ENCODE measurements around the gene DMD.
A peak's percentile ranks its signal among the peaks of the same experiment; 100 is the strongest.
"Not testable (repeated sequence)": the region's sequence is repeated elsewhere in the genome, so short reads cannot be mapped to it uniquely, and the experiment has no call there.

DMD gene

GRCh38 chrX:32280921-32281320 is 930.4 kb downstream of the DMD start:
- peaks cover 2% of the 10 kb centered on the region for H3K4me1 ChIP-seq (ENCODE audit: insufficient read depth, low read length)
- H3K36me3 ChIP-seq (ENCODE audit: insufficient read depth, low read length) = no peaks in the 10 kb centered on the region
- no peak overlapping the region for H3K4me3 ChIP-seq (ENCODE audit: low read length)
- H2AFZ ChIP-seq (ENCODE audit: low read depth, low read length) = no peak overlapping the region
- no peaks in the 10 kb centered on the region for H3K9me3 ChIP-seq (ENCODE audit: low read length)
- H3K27me3 ChIP-seq (ENCODE audit: insufficient read depth, low read length) = no peaks in the 10 kb centered on the region

- H3K4me3 ChIP-seq (ENCODE audit: low read length) = no peak overlapping the region
- H3K36me3 ChIP-seq (ENCODE audit: insufficient read depth, low read length) = no peaks in the 10 kb centered on the region
- H3K9me3 ChIP-seq (ENCODE audit: low read length) = no peaks in the 10 kb centered on the region
- H2AFZ ChIP-seq (ENCODE audit: low read depth, low read length) = no peak overlapping the region
- peaks cover 2% of the 10 kb centered on the region for H3K4me1 ChIP-seq (ENCODE audit: insufficient read depth, low read length)
- no peaks in the 10 kb centered on the region for H3K27me3 ChIP-seq (ENCODE audit: insufficient read depth, low read length)
These were observed 930.9 kb downstream of the DMD start for GRCh38 chrX:32280489-32280888.

DNA sequence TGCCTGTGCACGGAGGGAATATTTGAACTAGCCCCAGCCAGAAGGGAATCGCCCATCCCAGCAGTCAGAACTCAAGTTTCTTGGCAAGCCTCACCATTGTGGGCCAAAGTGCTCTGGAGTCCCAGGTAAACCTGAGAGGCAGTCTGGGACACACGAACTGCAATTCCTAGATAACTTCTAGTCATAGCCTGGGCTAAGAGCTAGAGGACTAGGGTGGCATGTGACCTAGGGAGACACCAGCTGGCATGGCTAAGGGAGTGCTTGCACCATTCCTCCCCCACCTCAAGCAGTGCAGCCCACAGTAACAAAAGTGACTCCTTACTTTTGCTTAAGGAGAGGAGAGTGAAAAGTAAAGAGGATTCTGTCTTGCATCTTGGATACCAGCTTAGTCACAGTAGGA is 935.2 kb downstream of the DMD start:
- H3K4me3 ChIP-seq (ENCODE audit: low read length) = no peak overlapping the region
- no peaks in the 10 kb centered on the region for H3K36me3 ChIP-seq (ENCODE audit: insufficient read depth, low read length)
- H3K27me3 ChIP-seq (ENCODE audit: insufficient read depth, low read length) = no peaks in the 10 kb centered on the region
- peaks cover 2% of the 10 kb centered on the region for H3K4me1 ChIP-seq (ENCODE audit: insufficient read depth, low read length)
- H2AFZ ChIP-seq (ENCODE audit: low read depth, low read length) = no peak overlapping the region
- no peaks in the 10 kb centered on the region for H3K9me3 ChIP-seq (ENCODE audit: low read length)

DNA sequence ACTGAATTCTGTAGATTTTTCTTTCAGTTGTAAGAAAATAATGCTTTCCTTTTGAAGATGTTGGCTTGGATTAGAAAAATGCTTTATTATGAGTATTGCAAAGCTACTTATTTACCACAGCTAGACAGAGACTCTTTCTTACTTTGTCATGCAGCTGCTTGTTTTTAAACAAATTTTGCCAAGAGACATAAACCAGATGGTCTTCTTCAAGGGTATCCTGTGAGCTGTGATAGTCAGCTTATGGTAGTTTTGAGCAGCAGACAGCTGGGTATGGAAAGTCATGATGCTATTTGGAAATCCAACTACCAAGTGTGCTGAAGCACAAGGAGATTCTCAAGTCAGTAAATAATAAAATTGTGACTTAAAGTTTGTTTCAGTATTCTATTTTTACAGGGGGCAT is 941.5 kb downstream of the DMD start:
- no peak overlapping the region for H2AFZ ChIP-seq (ENCODE audit: low read depth, low read length)
- no peaks in the 10 kb centered on the region for H3K9me3 ChIP-seq (ENCODE audit: low read length)
- no peaks in the 10 kb centered on the region for H3K36me3 ChIP-seq (ENCODE audit: insufficient read depth, low read length)
- no peak overlapping the region for H3K4me3 ChIP-seq (ENCODE audit: low read length)
- H3K4me1 ChIP-seq (ENCODE audit: insufficient read depth, low read length) = no peaks in the 10 kb centered on the region
- no peaks in the 10 kb centered on the region for H3K27me3 ChIP-seq (ENCODE audit: insufficient read depth, low read length)

DNA sequence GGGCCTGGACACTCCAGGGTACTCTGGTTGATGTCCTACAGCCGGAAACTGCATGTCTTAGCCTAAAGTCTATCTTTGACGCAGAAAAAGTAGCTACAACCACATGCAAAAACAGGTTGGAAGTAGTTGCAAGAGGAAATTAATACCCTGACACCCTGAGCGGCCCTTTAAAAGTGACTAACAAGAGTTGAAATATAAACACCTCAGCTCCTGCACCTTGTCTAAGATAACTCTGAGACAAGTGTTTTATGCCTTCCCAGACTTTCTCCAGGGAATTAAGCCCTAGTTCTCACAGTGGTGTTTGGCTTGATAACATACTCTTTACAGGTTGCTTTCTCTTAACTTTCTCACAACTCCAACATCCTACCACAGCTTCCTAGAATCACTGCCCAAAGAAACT is 943.1 kb downstream of the DMD start:
- Histone ChIP-seq H3K36me3 (ENCODE audit: insufficient read depth, low read length) (no peaks in the 10 kb centered on the region), H3K27me3 (ENCODE audit: insufficient read depth, low read length) (no peaks in the 10 kb centered on the region), H3K4me1 (ENCODE audit: insufficient read depth, low read length) (no peaks in the 10 kb centered on the region), H3K4me3 (ENCODE audit: low read length) (no peak overlapping the region), H2AFZ (ENCODE audit: low read depth, low read length) (no peak overlapping the region), H3K9me3 (ENCODE audit: low read length) (no peaks in the 10 kb centered on the region)

GRCh38 chrX:32267796-32268195 is 943.6 kb downstream of the DMD start:
- Histone ChIP-seq H3K9me3 (ENCODE audit: low read length) (no peaks in the 10 kb centered on the region), H3K36me3 (ENCODE audit: insufficient read depth, low read length) (no peaks in the 10 kb centered on the region), H3K27me3 (ENCODE audit: insufficient read depth, low read length) (no peaks in the 10 kb centered on the region), H2AFZ (ENCODE audit: low read depth, low read length) (no peak overlapping the region), H3K4me3 (ENCODE audit: low read length) (no peak overlapping the region), H3K4me1 (ENCODE audit: insufficient read depth, low read length) (no peaks in the 10 kb centered on the region)

- H3K27me3 ChIP-seq (ENCODE audit: insufficient read depth, low read length); H3K36me3 ChIP-seq (ENCODE audit: insufficient read depth, low read length); H3K9me3 ChIP-seq (ENCODE audit: low read length); H2AFZ ChIP-seq (ENCODE audit: low read depth, low read length); H3K4me3 ChIP-seq (ENCODE audit: low read length); H3K4me1 ChIP-seq (ENCODE audit: insufficient read depth, low read length): not testable (repeated sequence)
These were observed 964.7 kb downstream of the DMD start for GRCh38 chrX:32246675-32247074.

GRCh38 chrX:32195611-32196010 is 1015.7 kb downstream of the DMD start:
- H3K4me3 ChIP-seq (ENCODE audit: low read length) = no peak overlapping the region
- H3K4me1 ChIP-seq (ENCODE audit: insufficient read depth, low read length) = peaks cover 5% of the 10 kb centered on the region
- H3K27me3 ChIP-seq (ENCODE audit: insufficient read depth, low read length) = no peaks in the 10 kb centered on the region
- H2AFZ ChIP-seq (ENCODE audit: low read depth, low read length) = no peak overlapping the region
- no peaks in the 10 kb centered on the region for H3K9me3 ChIP-seq (ENCODE audit: low read length)
- no peaks in the 10 kb centered on the region for H3K36me3 ChIP-seq (ENCODE audit: insufficient read depth, low read length)

- H3K36me3 ChIP-seq (ENCODE audit: insufficient read depth, low read length) = no peaks in the 10 kb centered on the region
- H2AFZ ChIP-seq (ENCODE audit: low read depth, low read length) = no peak overlapping the region
- H3K4me1 ChIP-seq (ENCODE audit: insufficient read depth, low read length) = peaks cover 5% of the 10 kb centered on the region
- H3K27me3 ChIP-seq (ENCODE audit: insufficient read depth, low read length) = no peaks in the 10 kb centered on the region
- no peak overlapping the region for H3K4me3 ChIP-seq (ENCODE audit: low read length)
- no peaks in the 10 kb centered on the region for H3K9me3 ChIP-seq (ENCODE audit: low read length)
These were observed 1020.0 kb downstream of the DMD start for GRCh38 chrX:32191316-32191715.

DNA sequence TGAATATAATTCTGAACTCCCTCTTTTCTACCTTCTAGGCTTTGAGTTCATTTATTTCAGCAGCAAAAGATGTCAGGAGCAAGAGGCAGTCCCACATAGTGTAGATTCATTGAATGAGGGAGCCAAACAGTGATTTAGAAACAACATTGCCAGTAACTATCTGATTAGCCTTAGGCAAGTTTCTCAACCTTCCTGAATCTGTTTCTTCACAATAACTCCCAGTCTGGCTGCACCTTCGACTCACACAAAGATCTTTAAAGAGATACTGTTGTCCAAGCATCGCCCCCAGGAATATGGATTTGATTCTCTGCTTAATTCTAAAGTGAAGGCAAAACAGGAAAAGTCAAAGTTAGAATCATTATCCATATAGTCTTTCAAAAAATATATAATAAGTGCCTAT is 1026.2 kb downstream of the DMD start:
- Histone ChIP-seq H2AFZ (ENCODE audit: low read depth, low read length) (no peak overlapping the region), H3K27me3 (ENCODE audit: insufficient read depth, low read length) (no peaks in the 10 kb centered on the region), H3K4me3 (ENCODE audit: low read length) (no peak overlapping the region), H3K9me3 (ENCODE audit: low read length) (no peaks in the 10 kb centered on the region), H3K4me1 (ENCODE audit: insufficient read depth, low read length) (no peaks in the 10 kb centered on the region), H3K36me3 (ENCODE audit: insufficient read depth, low read length) (no peaks in the 10 kb centered on the region)

GRCh38 chrX:32183066-32183465 is 1028.3 kb downstream of the DMD start:
- Histone ChIP-seq H3K27me3 (ENCODE audit: insufficient read depth, low read length) (no peaks in the 10 kb centered on the region), H3K9me3 (ENCODE audit: low read length) (no peaks in the 10 kb centered on the region), H2AFZ (ENCODE audit: low read depth, low read length) (no peak overlapping the region), H3K36me3 (ENCODE audit: insufficient read depth, low read length) (no peaks in the 10 kb centered on the region), H3K4me1 (ENCODE audit: insufficient read depth, low read length) (no peaks in the 10 kb centered on the region), H3K4me3 (ENCODE audit: low read length) (no peak overlapping the region)

- Histone ChIP-seq H2AFZ (ENCODE audit: low read depth, low read length) (no peak overlapping the region), H3K4me3 (ENCODE audit: low read length) (no peak overlapping the region), H3K36me3 (ENCODE audit: insufficient read depth, low read length) (no peaks in the 10 kb centered on the region), H3K4me1 (ENCODE audit: insufficient read depth, low read length) (no peaks in the 10 kb centered on the region), H3K27me3 (ENCODE audit: insufficient read depth, low read length) (no peaks in the 10 kb centered on the region), H3K9me3 (ENCODE audit: low read length) (no peaks in the 10 kb centered on the region)
These were observed 1034.8 kb downstream of the DMD start for GRCh38 chrX:32176510-32176909.

- H3K4me3 ChIP-seq (ENCODE audit: low read length) = no peak overlapping the region
- H3K27me3 ChIP-seq (ENCODE audit: insufficient read depth, low read length) = no peaks in the 10 kb centered on the region
- no peaks in the 10 kb centered on the region for H3K4me1 ChIP-seq (ENCODE audit: insufficient read depth, low read length)
- no peaks in the 10 kb centered on the region for H3K36me3 ChIP-seq (ENCODE audit: insufficient read depth, low read length)
- H2AFZ ChIP-seq (ENCODE audit: low read depth, low read length) = no peak overlapping the region
- H3K9me3 ChIP-seq (ENCODE audit: low read length) = no peaks in the 10 kb centered on the region
These were observed 1040.9 kb downstream of the DMD start for GRCh38 chrX:32170481-32170880.

- Histone ChIP-seq H3K4me3 (ENCODE audit: low read length) (peak overlapping the region; percentile 49), H3K27me3 (ENCODE audit: insufficient read depth, low read length) (no peaks in the 10 kb centered on the region), H3K4me1 (ENCODE audit: insufficient read depth, low read length) (peaks cover 9% of the 10 kb centered on the region), H3K9me3 (ENCODE audit: low read length) (no peaks in the 10 kb centered on the region), H2AFZ (ENCODE audit: low read depth, low read length) (peak overlapping the region; percentile 0), H3K36me3 (ENCODE audit: insufficient read depth, low read length) (no peaks in the 10 kb centered on the region)
These were observed 1056.2 kb downstream of the DMD start for GRCh38 chrX:32155044-32155638.
